Ascending aorta (tissue), 2 donors: ENCODE data around the gene SLC25A20. TPM values are rescaled to one million over a fixed set of nuclear protein-coding genes. Genes with fewer than 3 reads are reported as not detected.
"Not testable (repeated sequence)": the region's sequence is repeated elsewhere in the genome, so short reads cannot be mapped to it uniquely, and the experiment has no call there.

Experiments
- DNase-seq, 2 donors: peaks; one replicate each; pipeline ENCODE4 v3.0.0-alpha.2; 2019; ENCODE audit warnings: low spot score in 2 of 2
- H3K27ac ChIP-seq, 2 donors: fragments of 200-600 bp; sonication (generic); one replicate each; pipeline ENCODE4 v1.5.1; 2016 to 2017; ENCODE audit warnings: mild to moderate bottlenecking in 1 of 2
- H3K27me3 ChIP-seq: fragments of 200-600 bp; sonication (generic); one replicate; pipeline ENCODE4 v1.5.1; 2017
- H3K36me3 ChIP-seq, 2 donors: fragments of 200-600 bp; sonication (generic); one replicate each; pipeline ENCODE4 v1.5.1; 2016
- H3K4me1 ChIP-seq, 2 donors: fragments of 200-600 bp; sonication (generic); one replicate each; pipeline ENCODE4 v1.5.1; 2016 to 2017; ENCODE audit warnings: mild to moderate bottlenecking in 1 of 2
- H3K4me3 ChIP-seq, 2 donors: fragments of 200-600 bp; sonication (generic); one replicate each; pipeline ENCODE4 v1.5.1; 2016 to 2017; ENCODE audit warnings: mild to moderate bottlenecking in 1 of 2
- H3K9me3 ChIP-seq, 2 donors: fragments of 200-600 bp; sonication (generic); one replicate each; pipeline ENCODE4 v1.5.1; 2016
- intact Hi-C: fragments of 100-400 bp; cut with DNase I; formaldehyde crosslinking; loops from one replicate; pipeline ENCODE4 v1.15.1; 2023
- total RNA-seq: library from RNA; depleted of rRNA; stranded (reverse); fragments of >200 nt; gene quantifications from one replicate; pipeline ENCODE4 v1.1.0, GENCODE V29; 2016
- TF ChIP-seq, protein P1 (sequence below), 3 experiments: fragments of 200-600 bp in 2 of 3; fragments of 450-650 bp in 1 of 3; sonication (generic) in 2 of 3; IDR thresholded peaks; one replicate each; pipeline ENCODE4 v1.5.1; 2016 to 2019; ENCODE audit warnings: antibody characterized with exemption in 3 of 3, mild to moderate bottlenecking in 1 of 3, moderate library complexity in 1 of 3

SLC25A20 gene
- total RNA-seq, 1 donor from 2014 or later, result 14.4 TPM

DNA sequence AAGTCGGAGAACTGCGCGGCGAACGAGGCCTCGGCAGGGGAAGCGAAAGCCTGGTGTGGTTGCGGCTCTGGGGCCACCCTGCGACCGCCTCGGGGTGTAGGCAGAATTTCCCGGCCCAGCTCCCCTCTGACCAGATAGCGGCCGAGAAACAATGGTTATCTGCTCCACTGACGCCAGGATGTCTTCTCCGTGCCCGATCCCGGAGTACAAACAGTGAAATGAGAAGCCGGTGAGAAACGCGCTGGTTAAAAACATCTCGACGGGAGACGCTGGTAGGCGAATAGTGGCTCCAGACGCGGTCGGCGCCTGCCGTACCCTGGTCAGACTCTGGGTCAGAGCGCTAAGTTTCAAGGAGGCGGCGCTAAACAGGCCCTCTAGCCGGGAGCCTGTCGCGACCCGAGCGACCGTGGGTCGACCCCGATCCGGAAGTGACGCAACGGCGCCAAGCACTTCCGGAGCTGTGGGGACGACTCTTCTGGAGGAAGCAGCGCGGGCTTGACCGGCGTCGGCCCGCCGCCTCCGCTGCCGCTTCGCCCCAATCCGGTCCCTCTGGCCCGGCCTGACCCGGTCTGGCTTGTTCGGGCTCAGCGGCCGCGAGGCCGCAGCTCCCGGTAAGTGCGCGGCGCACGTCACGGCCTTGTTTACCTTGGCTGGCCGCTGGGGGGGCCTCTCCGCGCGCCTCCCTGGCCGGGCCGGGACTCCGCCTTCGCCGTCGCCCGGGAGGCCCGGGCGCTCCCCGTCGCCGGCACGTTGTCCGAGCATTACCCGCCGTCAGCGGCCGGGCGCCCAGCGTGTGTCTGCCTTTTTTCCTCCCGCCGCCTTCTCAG lies 19.9 kb upstream of the SLC25A20 start, which contains the start of gene ARIH2:
TSS of gene ARIH2 (plus strand) at position 455 of the 827 bp plus-strand sequence. CDS start 8,717 bp downstream, outside the sequence.
- no peaks in the 10 kb centered on the region for H3K9me3 ChIP-seq
- H3K4me3 ChIP-seq, result peak within 1 kb of the TSS; percentile 72 to 88
- peaks cover 0 to 9% of the 10 kb centered on the region in 2 donors for H3K4me1 ChIP-seq
- peaks cover 2 to 11% of the 10 kb centered on the region in 2 donors for H3K36me3 ChIP-seq
- intact Hi-C loops, result loop anchor here (1.0 to 5.0 kb wide), 5 partner anchors 20 to 214 kb away; partner anchors contain the start of genes IP6K2, LAMB2, PRKAR2A and SLC25A20
- peak within 1 kb of the TSS; percentile 95 to 98 for H3K27ac ChIP-seq
- TF ChIP-seq, protein P1, sequence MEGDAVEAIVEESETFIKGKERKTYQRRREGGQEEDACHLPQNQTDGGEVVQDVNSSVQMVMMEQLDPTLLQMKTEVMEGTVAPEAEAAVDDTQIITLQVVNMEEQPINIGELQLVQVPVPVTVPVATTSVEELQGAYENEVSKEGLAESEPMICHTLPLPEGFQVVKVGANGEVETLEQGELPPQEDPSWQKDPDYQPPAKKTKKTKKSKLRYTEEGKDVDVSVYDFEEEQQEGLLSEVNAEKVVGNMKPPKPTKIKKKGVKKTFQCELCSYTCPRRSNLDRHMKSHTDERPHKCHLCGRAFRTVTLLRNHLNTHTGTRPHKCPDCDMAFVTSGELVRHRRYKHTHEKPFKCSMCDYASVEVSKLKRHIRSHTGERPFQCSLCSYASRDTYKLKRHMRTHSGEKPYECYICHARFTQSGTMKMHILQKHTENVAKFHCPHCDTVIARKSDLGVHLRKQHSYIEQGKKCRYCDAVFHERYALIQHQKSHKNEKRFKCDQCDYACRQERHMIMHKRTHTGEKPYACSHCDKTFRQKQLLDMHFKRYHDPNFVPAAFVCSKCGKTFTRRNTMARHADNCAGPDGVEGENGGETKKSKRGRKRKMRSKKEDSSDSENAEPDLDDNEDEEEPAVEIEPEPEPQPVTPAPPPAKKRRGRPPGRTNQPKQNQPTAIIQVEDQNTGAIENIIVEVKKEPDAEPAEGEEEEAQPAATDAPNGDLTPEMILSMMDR (IDR thresholded peaks at IDR 0.05), result no peak
- peak; percentile 62 to 96 for DNase-seq
- no peaks in the 10 kb centered on the region for H3K27me3 ChIP-seq

DNA sequence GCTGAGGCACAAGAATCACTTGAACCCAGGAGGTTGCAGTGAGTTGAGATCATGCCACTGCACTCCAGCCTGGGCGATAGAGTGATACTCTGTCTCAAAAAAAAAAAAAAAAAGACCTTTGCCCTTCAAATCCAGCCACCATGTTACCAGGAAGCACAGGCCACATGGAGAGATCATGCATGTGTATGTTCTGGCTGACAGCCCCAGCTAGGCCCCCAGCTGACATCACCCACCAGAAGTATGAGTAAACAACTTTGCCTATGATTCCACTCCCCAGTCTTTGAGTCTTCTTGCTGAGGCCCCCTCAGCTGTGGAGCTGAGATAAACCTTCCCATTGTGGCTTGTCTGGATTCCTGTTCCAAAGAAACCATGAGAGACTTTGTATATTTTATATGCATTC lies 16.6 kb upstream of the SLC25A20 start:
- peaks cover 0 to 4% of the 10 kb centered on the region in 2 donors for H3K4me1 ChIP-seq
- no peak for DNase-seq
- no peaks in the 10 kb centered on the region for H3K36me3 ChIP-seq
- no peaks in the 10 kb centered on the region for H3K27me3 ChIP-seq
- H3K9me3 ChIP-seq, result no peaks in the 10 kb centered on the region
- TF ChIP-seq, protein P1 (IDR thresholded peaks at IDR 0.05), result no peak
- no peak overlapping the region for H3K4me3 ChIP-seq
- intact Hi-C loops, result loop anchor here (5.0 kb wide), 3 partner anchors 92 to 217 kb away; partner anchors contain the start of genes IP6K2, LAMB2 and WDR6
- H3K27ac ChIP-seq, result no peak overlapping the region

- not testable (repeated sequence) for DNase-seq
Measured at GRCh38 chr3:48907026-48907425, 8.3 kb upstream of the SLC25A20 start.

GRCh38 chr3:48899273-48899672 lies 591 bp upstream of the SLC25A20 start:
- no peak for DNase-seq
- no peaks in the 10 kb centered on the region for H3K9me3 ChIP-seq
- intact Hi-C loops, result loop anchor here (5.0 kb wide), 1 partner anchor 52 kb away; the partner anchor contains the start of gene PRKAR2A
- H3K36me3 ChIP-seq, result no peaks in the 10 kb centered on the region
- H3K4me3 ChIP-seq, result peak overlapping the region; percentile 74 to 80
- no peaks in the 10 kb centered on the region for H3K27me3 ChIP-seq
- TF ChIP-seq, protein P1 (IDR thresholded peaks at IDR 0.05), result no peak
- peak overlapping the region; percentile 56 to 86 for H3K27ac ChIP-seq
- peaks cover 5 to 13% of the 10 kb centered on the region in 2 donors for H3K4me1 ChIP-seq

More at GRCh38 chr3:48907026-48907425, 8.3 kb upstream of the SLC25A20 start:
- H3K9me3 ChIP-seq, H3K36me3 ChIP-seq, intact Hi-C loops, H3K27me3 ChIP-seq, H3K4me1 ChIP-seq, H3K4me3 ChIP-seq, H3K27ac ChIP-seq: not testable (repeated sequence)

GRCh38 chr3:48897460-48898376 lies 964 bp downstream of the SLC25A20 start:
- intact Hi-C loops, result loop anchor here (1.0 to 5.0 kb wide), 3 partner anchors 22 to 110 kb away; partner anchors contain the start of genes PRKAR2A and WDR6
- DNase-seq, result no peak
- peaks cover 5 to 13% of the 10 kb centered on the region in 2 donors for H3K4me1 ChIP-seq
- H3K27me3 ChIP-seq, result no peaks in the 10 kb centered on the region
- peak overlapping the region; percentile 56 to 86 for H3K27ac ChIP-seq
- peak overlapping the region; percentile 74 to 80 for H3K4me3 ChIP-seq
- TF ChIP-seq, protein P1 (IDR thresholded peaks at IDR 0.05), result no peak
- H3K36me3 ChIP-seq, result no peaks in the 10 kb centered on the region
- H3K9me3 ChIP-seq, result no peaks in the 10 kb centered on the region
